Upper lobe of left lung (tissue), 6 donors: ENCODE measurements around the gene SRPRB. TPM values are rescaled to one million over a fixed set of nuclear protein-coding genes. Genes with fewer than 3 reads are reported as not detected.

Experiments used
- ATAC-seq, 2 donors: fragments of 200-7000 bp; cut with Tn5 transposase; one replicate each; pipeline ENCODE4 v1.9.1; 2022; ENCODE audit warnings: mild to moderate bottlenecking in 2 of 2, moderate library complexity in 2 of 2; ENCODE audit not compliant: low FRiP score in 2 of 2
- DNase-seq, 2 donors: peaks; one replicate each; pipeline ENCODE4 v3.0.0-alpha.2; 2019 to 2020
- H3K27ac ChIP-seq, 4 donors: fragments of 200-600 bp; sonication (generic); one replicate each; pipeline ENCODE4 v1.5.1; 2016 to 2019
- H3K27me3 ChIP-seq, 4 donors: fragments of 200-600 bp; sonication (generic); one replicate each; pipeline ENCODE4 v1.5.1; 2017 to 2019
- H3K36me3 ChIP-seq, 4 donors: fragments of 200-600 bp; sonication (generic); one replicate each; pipeline ENCODE4 v1.5.1; 2016 to 2019
- H3K4me1 ChIP-seq, 4 donors: fragments of 200-600 bp; sonication (generic); one replicate each; pipeline ENCODE4 v1.5.1; 2018 to 2019
- H3K4me3 ChIP-seq, 4 donors: fragments of 200-600 bp; sonication (generic); one replicate each; pipeline ENCODE4 v1.5.1; 2017 to 2019; ENCODE audit warnings: mild to moderate bottlenecking in 2 of 4, moderate library complexity in 1 of 4
- H3K9me3 ChIP-seq, 4 donors: fragments of 200-600 bp; sonication (generic); one replicate each; pipeline ENCODE4 v1.5.1; 2018 to 2019
- EP300 ChIP-seq, 4 donors: sonication (generic); formaldehyde crosslinking; IDR thresholded peaks; one replicate each; pipeline ENCODE4 v1.5.1; 2017; ENCODE audit warnings: antibody characterized with exemption in 4 of 4, control low read depth in 2 of 4
- POLR2A ChIP-seq, 4 donors: fragments of 450-650 bp; IDR thresholded peaks; one replicate each; pipeline ENCODE4 v1.5.1; 2016 to 2017; ENCODE audit warnings: antibody characterized with exemption in 4 of 4, mild to moderate bottlenecking in 2 of 4
- POLR2AphosphoS5 ChIP-seq, 2 donors: sonication (generic); formaldehyde crosslinking; IDR thresholded peaks; one replicate each; pipeline ENCODE4 v1.5.1; 2017; ENCODE audit warnings: antibody characterized with exemption in 2 of 2
- WGBS, 2 donors: methylation state at CpG; one replicate each; pipeline ENCODE4 v1.1.5; 2017 to 2018; 5-methylcytosine and 5-hydroxymethylcytosine counted together
- total RNA-seq, 6 donors: library from RNA; depleted of rRNA in 4 of 6; stranded (reverse); fragments of >200 nt in 4 of 6; gene quantifications; one replicate each; pipeline versions ENCODE4 v1.1.0 to v1.2.1, GENCODE V29; 2016 to 2021
- TF ChIP-seq, protein P1 (sequence below), 6 experiments: fragments of 450-650 bp in 4 of 6; fragments of 200-600 bp in 2 of 6; sonication (generic) in 2 of 6; IDR thresholded peaks; one replicate each; pipeline ENCODE4 v1.5.1; 2016 to 2019; ENCODE audit warnings: antibody characterized with exemption in 6 of 6
- donor health status: DM: no; HTN: no; CAD: no; lungs with moderate emphysema.
- donor health status: DM: no; HTN: yes; CAD: no; lungs with severe emphysema.

Gene SRPRB
- total RNA-seq, 6 donors from 2014 or later, result 7.3 to 73.8 (median 34.2) TPM

DNA sequence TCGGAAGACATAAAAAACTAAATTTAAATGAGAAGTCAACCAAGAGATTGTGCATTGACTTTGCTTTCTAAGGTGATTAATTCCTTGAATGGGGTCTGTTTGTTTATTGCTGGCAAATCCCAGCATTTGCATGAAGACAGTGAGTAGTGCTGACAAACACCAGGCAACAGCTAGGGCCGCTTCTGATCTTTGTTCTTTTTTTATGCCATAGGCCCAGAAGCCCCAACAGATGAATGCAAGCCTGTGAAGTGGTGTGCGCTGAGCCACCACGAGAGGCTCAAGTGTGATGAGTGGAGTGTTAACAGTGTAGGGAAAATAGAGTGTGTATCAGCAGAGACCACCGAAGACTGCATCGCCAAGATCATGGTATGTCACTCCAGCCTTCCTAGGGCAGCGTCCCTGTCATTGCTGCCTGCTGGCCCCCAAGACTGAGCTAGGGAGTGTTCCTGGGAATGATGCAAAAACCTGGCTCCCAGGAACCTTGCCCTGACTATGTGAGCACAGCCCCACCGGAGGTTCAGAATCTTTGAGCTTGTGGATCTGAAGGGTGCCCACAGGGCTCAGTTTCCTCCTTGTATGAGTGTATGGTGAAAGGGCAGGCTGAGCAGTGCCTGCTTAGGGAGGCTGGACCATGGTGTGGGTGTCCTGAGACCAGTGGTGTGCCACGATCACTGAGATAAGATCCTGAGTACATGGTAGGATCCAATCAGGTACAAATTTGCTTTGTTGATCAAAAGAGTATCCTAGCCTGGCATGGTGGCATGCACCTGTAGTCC lies 46.5 kb upstream of the SRPRB start:
- no peak for ATAC-seq
- no peaks in the 10 kb centered on the region for H3K9me3 ChIP-seq
- 86 to 88% methylated on average over 7 to 9 of the region's 9 CpGs for WGBS, 2 donors

DNA sequence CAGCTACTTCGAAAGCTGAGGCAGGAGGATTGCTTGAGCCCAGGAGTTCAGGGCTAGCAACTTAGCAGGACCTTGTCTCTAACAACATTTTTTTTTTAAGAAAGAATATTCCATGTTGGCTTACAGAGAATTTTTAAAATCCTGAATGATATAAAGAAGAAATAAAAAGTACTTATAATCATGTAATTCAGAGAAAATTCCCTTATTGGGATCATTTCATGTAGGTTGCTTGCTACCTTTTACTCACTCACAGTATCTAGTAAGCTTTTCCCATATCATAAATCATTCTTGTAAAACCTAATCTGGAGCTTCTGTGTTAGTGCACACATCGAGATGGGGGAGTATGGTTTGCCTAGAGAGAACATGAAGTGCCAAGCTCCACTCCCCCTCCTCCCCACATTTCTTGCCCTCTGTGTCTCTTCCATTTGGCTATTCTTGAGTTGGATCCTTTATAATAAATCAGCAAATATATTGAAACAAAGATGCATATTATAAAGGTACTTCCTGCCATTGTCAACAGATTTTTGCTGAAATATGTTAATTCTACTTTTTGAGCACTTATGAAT lies 45.8 kb upstream of the SRPRB start:
- Histone ChIP-seq H3K4me1 (no peaks in the 10 kb centered on the region), H3K36me3 (no peaks in the 10 kb centered on the region), H3K27me3 (no peaks in the 10 kb centered on the region), H3K4me3 (no peak overlapping the region), H3K9me3 (no peaks in the 10 kb centered on the region), H3K27ac (no peak overlapping the region)
- ATAC-seq (no peak), DNase-seq (no peak)
- TF ChIP-seq EP300 (IDR thresholded peaks at IDR 0.05) (no peak), POLR2AphosphoS5 (IDR thresholded peaks at IDR 0.05) (no peak), POLR2A (IDR thresholded peaks at IDR 0.05) (no peak)
- TF ChIP-seq, protein P1, sequence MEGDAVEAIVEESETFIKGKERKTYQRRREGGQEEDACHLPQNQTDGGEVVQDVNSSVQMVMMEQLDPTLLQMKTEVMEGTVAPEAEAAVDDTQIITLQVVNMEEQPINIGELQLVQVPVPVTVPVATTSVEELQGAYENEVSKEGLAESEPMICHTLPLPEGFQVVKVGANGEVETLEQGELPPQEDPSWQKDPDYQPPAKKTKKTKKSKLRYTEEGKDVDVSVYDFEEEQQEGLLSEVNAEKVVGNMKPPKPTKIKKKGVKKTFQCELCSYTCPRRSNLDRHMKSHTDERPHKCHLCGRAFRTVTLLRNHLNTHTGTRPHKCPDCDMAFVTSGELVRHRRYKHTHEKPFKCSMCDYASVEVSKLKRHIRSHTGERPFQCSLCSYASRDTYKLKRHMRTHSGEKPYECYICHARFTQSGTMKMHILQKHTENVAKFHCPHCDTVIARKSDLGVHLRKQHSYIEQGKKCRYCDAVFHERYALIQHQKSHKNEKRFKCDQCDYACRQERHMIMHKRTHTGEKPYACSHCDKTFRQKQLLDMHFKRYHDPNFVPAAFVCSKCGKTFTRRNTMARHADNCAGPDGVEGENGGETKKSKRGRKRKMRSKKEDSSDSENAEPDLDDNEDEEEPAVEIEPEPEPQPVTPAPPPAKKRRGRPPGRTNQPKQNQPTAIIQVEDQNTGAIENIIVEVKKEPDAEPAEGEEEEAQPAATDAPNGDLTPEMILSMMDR (IDR thresholded peaks at IDR 0.05), result no peak
- 72 to 83% methylated on average over 2 of the region's 2 CpGs for WGBS, 2 donors

More for the DNA sequence above, 46.5 kb upstream of the SRPRB start:
- H3K4me3 ChIP-seq, result no peak overlapping the region
- no peak for DNase-seq
- TF ChIP-seq POLR2AphosphoS5 (IDR thresholded peaks at IDR 0.05), result no peak
- TF ChIP-seq, protein P1 (IDR thresholded peaks at IDR 0.05), result no peak
- no peak for TF ChIP-seq EP300 (IDR thresholded peaks at IDR 0.05)
- TF ChIP-seq POLR2A (IDR thresholded peaks at IDR 0.05), result no peak
- no peaks in the 10 kb centered on the region for H3K4me1 ChIP-seq
- H3K27me3 ChIP-seq, result no peaks in the 10 kb centered on the region
- no peak overlapping the region for H3K27ac ChIP-seq
- no peaks in the 10 kb centered on the region for H3K36me3 ChIP-seq

DNA sequence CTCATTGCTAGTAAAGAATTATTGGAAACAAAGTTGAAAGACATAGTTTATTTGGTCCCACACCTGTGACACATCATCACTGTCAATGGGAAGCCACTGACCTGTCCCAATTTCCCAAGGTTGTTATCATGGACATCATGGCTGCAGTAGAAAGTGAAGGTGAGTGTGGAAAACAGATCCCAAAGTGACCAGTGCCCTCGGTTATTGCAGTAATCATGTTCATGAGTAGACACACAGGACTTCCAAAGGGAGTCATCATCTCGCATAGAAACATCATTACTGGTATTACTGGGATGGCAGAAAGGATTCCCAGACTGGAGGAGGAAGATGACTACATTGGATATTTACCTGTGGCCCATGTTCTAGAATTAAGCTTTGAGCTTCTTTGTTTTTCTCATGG lies 44.7 kb upstream of the SRPRB start:
- DNase-seq, result no peak
- no peak overlapping the region for H3K4me3 ChIP-seq
- H3K36me3 ChIP-seq, result no peaks in the 10 kb centered on the region
- TF ChIP-seq POLR2AphosphoS5 (IDR thresholded peaks at IDR 0.05) (no peak), POLR2A (IDR thresholded peaks at IDR 0.05) (no peak), EP300 (IDR thresholded peaks at IDR 0.05) (no peak)
- TF ChIP-seq, protein P1 (IDR thresholded peaks at IDR 0.05), result no peak
- no peak overlapping the region for H3K27ac ChIP-seq
- no peaks in the 10 kb centered on the region for H3K27me3 ChIP-seq
- WGBS, 2 donors, result 88 to 90% methylated on average over 2 of the region's 2 CpGs
- H3K4me1 ChIP-seq, result no peaks in the 10 kb centered on the region
- no peaks in the 10 kb centered on the region for H3K9me3 ChIP-seq
- ATAC-seq, result no peak

DNA sequence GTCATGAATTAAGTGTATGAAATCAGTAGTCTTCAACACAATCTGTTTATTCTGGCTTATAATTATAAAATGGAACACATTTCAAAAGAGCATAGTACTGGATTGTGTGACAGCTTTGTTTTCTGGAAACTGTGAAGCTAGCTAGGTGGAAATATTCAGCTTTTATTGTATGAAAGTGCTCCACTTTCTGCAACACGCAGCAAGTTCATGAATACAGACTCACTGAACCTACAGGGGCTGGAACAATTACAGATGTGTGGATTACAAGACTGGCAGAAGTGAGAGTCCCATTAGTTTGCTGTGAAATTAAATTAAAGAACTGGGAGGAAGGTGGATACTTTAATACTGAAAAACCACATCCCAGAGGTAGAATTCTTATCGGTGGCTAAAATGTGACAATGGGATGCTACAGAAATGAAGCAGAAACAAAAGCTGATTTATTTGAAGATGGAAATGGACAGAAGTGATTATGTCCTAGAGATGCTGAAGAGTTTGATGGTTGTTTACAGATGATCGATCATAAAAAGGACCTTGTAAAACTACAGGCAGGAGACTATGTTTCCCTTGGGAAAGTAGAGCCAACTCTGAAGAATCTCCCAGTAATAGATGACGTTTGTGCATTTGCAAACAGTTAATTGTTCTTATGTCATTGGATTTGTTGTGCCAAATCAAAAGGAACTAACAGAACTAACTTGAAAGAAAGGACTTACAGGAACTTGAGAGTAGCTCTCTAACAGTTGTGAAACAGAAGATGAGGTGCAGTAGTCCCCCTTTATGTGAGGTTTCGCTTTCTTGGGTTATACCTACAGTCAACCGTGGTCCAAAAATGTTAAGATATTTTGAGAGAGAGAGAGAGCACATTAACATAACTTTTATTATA lies 43.8 kb upstream of the SRPRB start:
- no peak for DNase-seq
- no peak overlapping the region for H3K27ac ChIP-seq
- H3K27me3 ChIP-seq, result no peaks in the 10 kb centered on the region
- no peaks in the 10 kb centered on the region for H3K9me3 ChIP-seq
- no peak for TF ChIP-seq POLR2AphosphoS5 (IDR thresholded peaks at IDR 0.05)
- TF ChIP-seq EP300 (IDR thresholded peaks at IDR 0.05), result no peak
- TF ChIP-seq, protein P1 (IDR thresholded peaks at IDR 0.05), result no peak
- no peak for TF ChIP-seq POLR2A (IDR thresholded peaks at IDR 0.05)
- no peak for ATAC-seq
- no peaks in the 10 kb centered on the region for H3K4me1 ChIP-seq
- 78 to 82% methylated on average over 6 of the region's 6 CpGs for WGBS, 2 donors
- no peak overlapping the region for H3K4me3 ChIP-seq
- H3K36me3 ChIP-seq, result no peaks in the 10 kb centered on the region
